PC-9 (cell line): Measurements from ENCODE around the gene NR1H2.

ENCODE experiments used
- CTCF ChIP-seq: fragments of 200-600 bp; sonication (generic); conservative IDR thresholded peaks from 2 replicates; pipeline ENCODE4 v1.6.1; 2017; ENCODE audit warnings: mixed run types, antibody characterized with exemption, mild to moderate bottlenecking, moderate library complexity
- EZH2 ChIP-seq: fragments of 200-600 bp; sonication (generic); IDR thresholded peaks from 2 replicates; pipeline ENCODE4 v1.8.0; 2017; ENCODE audit warnings: antibody characterized with exemption, low read depth

- TF ChIP-seq CTCF (no peak), EZH2 (no peak)
These were observed 31.5 kb upstream of the NR1H2 start for GRCh38 chr19:50344661-50345318.
